Stimulated activated effector memory CD8-positive, alpha-beta T cell treated with anti-CD3 and anti-CD28 coated beads, Interleukin-12 subunit alpha, Interleukin-12 subunit beta, amount 100 ng/mL, for 72 hours (primary cell): ENCODE results near the gene COMT.

Experiments used
- ATAC-seq: fragments of 150-1000 bp; cut with Tn5 transposase; 2 replicates; pipeline ENCODE4 v1.10.0; 2021
- DNase-seq, 2 donors: peaks; one replicate each; pipeline ENCODE4 v3.0.0; 2021 to 2022; ENCODE audit warnings: low spot score in 2 of 2
- H3K27ac Mint-ChIP-seq: one replicate; pipeline ENCODE4 v1.8.0; 2022; ENCODE audit warnings: mild to moderate bottlenecking, mixed read lengths
- H3K36me3 Mint-ChIP-seq: one replicate; pipeline ENCODE4 v1.8.0; 2022; ENCODE audit warnings: mild to moderate bottlenecking, mixed read lengths
- H3K4me1 Mint-ChIP-seq: one replicate; pipeline ENCODE4 v1.8.0; 2022; ENCODE audit warnings: mixed read lengths
- H3K4me3 Mint-ChIP-seq: one replicate; pipeline ENCODE4 v1.8.0; 2022; ENCODE audit warnings: mild to moderate bottlenecking, mixed read lengths
- H3K9me3 Mint-ChIP-seq: one replicate; pipeline ENCODE4 v1.8.0; 2022; ENCODE audit warnings: mixed read lengths

The COMT gene

DNA sequence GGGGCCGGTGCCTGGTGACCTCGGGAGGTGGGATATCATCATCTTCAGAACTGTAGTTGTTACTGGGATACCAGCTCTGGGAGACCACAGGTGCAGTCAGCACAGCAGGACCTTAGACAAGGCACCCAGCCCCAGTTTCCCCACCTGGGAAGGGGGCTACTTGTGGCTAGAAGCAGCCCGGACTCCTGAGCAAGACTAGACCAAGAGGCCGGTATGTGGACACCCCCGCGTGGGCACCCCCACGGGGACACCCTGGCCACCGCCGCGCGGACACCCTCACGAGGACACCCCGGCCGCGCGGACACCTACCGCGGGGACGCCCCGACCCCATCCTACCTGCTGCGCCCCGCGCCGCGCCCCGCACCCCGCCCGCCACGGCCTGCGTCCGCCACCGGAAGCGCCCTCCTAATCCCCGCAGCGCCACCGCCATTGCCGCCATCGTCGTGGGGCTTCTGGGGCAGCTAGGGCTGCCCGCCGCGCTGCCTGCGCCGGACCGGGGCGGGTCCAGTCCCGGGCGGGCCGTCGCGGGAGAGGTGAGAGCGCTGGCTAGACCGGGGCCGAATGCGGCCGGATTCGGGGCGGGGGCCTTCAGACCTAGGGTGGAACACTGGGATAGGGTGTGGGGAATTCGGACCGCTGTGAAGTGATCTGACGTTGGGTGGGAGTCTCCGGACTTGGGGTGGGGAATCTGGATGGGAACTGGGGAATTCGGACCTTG, at the start of gene COMT, which contains the start of gene TXNRD2:
Gene COMT, plus strand, starts transcription at position 408 of the 718 bp plus-strand sequence. CDS start 20,755 bp downstream, outside the sequence.
Gene TXNRD2, minus strand, starts transcription at position 454 of the 718 bp plus-strand sequence. Its CDS starts 15 bp downstream, at position 439.
- Mint-ChIP-seq H3K36me3 (peaks cover 13% of the 10 kb centered on the region), H3K4me1 (peaks cover 30% of the 10 kb centered on the region), H3K4me3 (peak within 1 kb of the TSS; percentile 92), H3K27ac (peak within 1 kb of the TSS; percentile 98), H3K9me3 (peaks cover 5% of the 10 kb centered on the region)
- DNase-seq (peak; percentile 63 to 83), ATAC-seq (peak; percentile 94)

DNA sequence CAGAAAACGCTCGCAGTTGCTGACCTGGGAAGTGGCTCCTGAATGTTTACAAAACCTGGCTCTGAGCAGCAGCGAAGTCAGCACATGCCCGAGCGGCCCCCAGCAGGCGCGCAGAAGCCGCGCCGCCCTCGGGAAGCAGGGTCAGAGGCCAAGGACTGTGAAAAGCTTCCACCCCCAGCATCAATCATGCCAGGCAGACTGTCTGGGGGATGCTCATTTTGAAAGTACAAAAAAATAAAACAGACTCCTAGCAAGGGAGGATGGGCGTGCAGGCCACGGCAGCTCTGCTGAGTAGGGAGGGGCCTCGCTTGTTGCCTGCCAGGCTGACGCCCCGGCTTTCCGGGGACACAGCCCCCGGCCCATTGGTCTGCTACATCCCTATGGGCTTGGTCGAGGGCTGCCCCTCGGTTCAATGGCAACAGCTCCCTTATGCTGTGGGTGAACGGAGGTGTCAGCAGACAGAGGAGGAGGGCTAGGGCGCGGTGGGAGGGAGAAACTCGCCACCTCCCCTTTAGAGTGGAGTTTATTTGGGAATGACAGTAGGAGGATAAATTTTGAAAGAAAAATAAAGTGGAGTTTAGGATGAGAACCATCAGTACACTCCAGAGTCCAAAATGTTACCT, 49.2 kb upstream of the COMT start:
- Mint-ChIP-seq H3K4me3 (peak overlapping the region; percentile 78), H3K27ac (peak overlapping the region; percentile 95), H3K9me3 (no peaks in the 10 kb centered on the region), H3K4me1 (peaks cover 25% of the 10 kb centered on the region), H3K36me3 (no peaks in the 10 kb centered on the region)
- peak in 1 of 2 donors; percentile 73 for DNase-seq
- ATAC-seq: peak; percentile 80

- Mint-ChIP-seq H3K27ac (peak overlapping the region; percentile 95), H3K36me3 (no peaks in the 10 kb centered on the region), H3K4me3 (peak overlapping the region; percentile 78), H3K9me3 (no peaks in the 10 kb centered on the region), H3K4me1 (peaks cover 25% of the 10 kb centered on the region)
- no peak for ATAC-seq
- DNase-seq: no peak
Observed at GRCh38 chr22:19892925-19893324, 48.6 kb upstream of the COMT start.

- peaks cover 25% of the 10 kb centered on the region for H3K4me1 Mint-ChIP-seq
- ATAC-seq: no peak
- no peaks in the 10 kb centered on the region for H3K36me3 Mint-ChIP-seq
- H3K4me3 Mint-ChIP-seq: no peak overlapping the region
- H3K9me3 Mint-ChIP-seq: no peaks in the 10 kb centered on the region
- DNase-seq: no peak
- H3K27ac Mint-ChIP-seq: no peak overlapping the region
Observed at GRCh38 chr22:19893363-19893762, 48.2 kb upstream of the COMT start.

- Mint-ChIP-seq H3K36me3 (no peaks in the 10 kb centered on the region), H3K4me3 (no peak overlapping the region), H3K4me1 (peaks cover 25% of the 10 kb centered on the region), H3K27ac (no peak overlapping the region), H3K9me3 (no peaks in the 10 kb centered on the region)
- no peak for DNase-seq
- no peak for ATAC-seq
Observed at GRCh38 chr22:19895160-19895849, 46.3 kb upstream of the COMT start.

DNA sequence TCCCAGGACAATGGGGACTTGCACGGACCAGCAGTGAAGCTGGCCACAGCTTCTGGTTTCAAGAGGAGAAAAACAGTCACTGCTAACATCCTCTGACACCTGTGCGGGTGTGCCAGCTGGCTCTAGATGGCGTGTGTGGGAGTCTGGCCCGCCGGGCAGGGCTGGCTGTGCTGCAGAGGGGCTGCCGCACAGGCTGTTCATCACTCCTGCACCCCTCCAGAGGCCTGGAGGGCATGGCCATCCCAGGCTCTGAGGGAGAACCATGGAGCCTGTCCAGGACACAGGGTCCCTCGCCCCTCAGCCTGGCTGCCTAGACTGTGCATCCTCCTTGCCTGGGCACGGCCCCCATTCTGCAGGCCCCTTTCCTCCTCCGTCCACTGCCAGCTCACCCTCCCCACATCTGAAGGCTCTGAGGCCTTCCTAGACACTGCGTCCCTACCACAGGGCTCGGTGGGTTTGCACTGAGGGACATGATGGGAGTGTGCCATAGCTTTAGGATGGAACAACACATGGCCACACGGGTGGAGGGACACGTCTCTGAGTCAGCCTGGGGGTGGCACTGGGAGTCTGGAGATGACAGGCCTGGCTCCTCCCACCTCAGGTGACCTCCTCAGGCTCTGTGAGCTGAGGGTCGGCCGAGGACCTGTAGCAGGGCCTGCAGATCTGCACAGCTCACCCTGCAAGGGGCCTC, 44.8 kb upstream of the COMT start:
- Mint-ChIP-seq H3K9me3 (no peaks in the 10 kb centered on the region), H3K4me3 (no peak overlapping the region), H3K4me1 (peaks cover 14% of the 10 kb centered on the region), H3K27ac (peak overlapping the region; percentile 54), H3K36me3 (no peaks in the 10 kb centered on the region)
- DNase-seq (no peak), ATAC-seq (no peak)

- Mint-ChIP-seq H3K9me3 (no peaks in the 10 kb centered on the region), H3K27ac (peak overlapping the region; percentile 54), H3K4me1 (peaks cover 5% of the 10 kb centered on the region), H3K4me3 (no peak overlapping the region), H3K36me3 (no peaks in the 10 kb centered on the region)
- DNase-seq (no peak), ATAC-seq (no peak)
Observed at GRCh38 chr22:19897726-19898125, 43.8 kb upstream of the COMT start.

- no peak overlapping the region for H3K27ac Mint-ChIP-seq
- DNase-seq (no peak), ATAC-seq (no peak)
- H3K9me3 Mint-ChIP-seq: no peaks in the 10 kb centered on the region
- peaks cover under 1% of the 10 kb centered on the region for H3K4me1 Mint-ChIP-seq
- H3K36me3 Mint-ChIP-seq: no peaks in the 10 kb centered on the region
- H3K4me3 Mint-ChIP-seq: no peak overlapping the region
Observed at GRCh38 chr22:19898145-19898544, 43.4 kb upstream of the COMT start.

DNA sequence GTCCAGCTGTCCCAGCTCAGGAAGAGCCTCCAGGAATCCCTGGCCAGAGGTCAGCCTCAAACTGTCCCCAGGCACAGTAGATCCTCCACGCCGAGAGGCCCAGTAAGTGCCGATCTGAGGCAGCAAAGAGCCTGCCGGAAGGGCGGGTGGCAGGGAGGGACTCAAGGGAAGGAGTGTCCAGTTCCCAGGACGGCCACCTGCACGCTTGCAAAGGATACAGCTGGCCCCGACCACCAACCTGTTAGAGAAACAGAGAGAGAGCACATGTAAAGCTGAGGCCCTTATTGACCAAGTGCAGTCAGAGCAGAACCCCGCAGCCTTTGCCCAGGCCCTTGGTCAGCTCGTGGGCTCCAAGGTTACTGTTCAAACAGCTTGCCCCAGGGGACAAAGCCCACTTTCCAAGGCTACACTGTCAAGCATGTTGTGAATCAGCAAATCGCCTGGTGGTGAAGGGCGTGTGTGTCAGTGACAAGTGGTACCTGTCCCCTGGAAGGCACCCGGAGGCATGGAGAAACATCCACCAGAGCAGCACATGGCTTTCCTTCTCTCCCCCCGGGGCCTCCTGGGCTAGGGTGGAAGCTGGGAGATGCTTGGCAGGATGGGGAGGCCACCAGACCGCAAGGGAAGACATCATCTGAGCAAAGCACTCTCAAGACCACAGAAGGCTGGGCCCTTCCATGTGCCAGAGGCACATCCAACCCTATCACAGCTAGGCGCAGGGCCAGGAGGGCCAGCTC, 42.6 kb upstream of the COMT start:
- H3K9me3 Mint-ChIP-seq: no peaks in the 10 kb centered on the region
- H3K36me3 Mint-ChIP-seq: no peaks in the 10 kb centered on the region
- H3K4me3 Mint-ChIP-seq: no peak overlapping the region
- DNase-seq (no peak), ATAC-seq (no peak)
- H3K27ac Mint-ChIP-seq: no peak overlapping the region
- H3K4me1 Mint-ChIP-seq: no peaks in the 10 kb centered on the region

GRCh38 chr22:19900707-19901436, 40.7 kb upstream of the COMT start:
- H3K9me3 Mint-ChIP-seq: no peaks in the 10 kb centered on the region
- no peaks in the 10 kb centered on the region for H3K4me1 Mint-ChIP-seq
- DNase-seq: no peak
- ATAC-seq: no peak
- no peaks in the 10 kb centered on the region for H3K36me3 Mint-ChIP-seq
- no peak overlapping the region for H3K27ac Mint-ChIP-seq
- H3K4me3 Mint-ChIP-seq: no peak overlapping the region

GRCh38 chr22:19901577-19902244, 39.9 kb upstream of the COMT start:
- Mint-ChIP-seq H3K36me3 (no peaks in the 10 kb centered on the region), H3K27ac (no peak overlapping the region), H3K4me3 (no peak overlapping the region), H3K9me3 (no peaks in the 10 kb centered on the region), H3K4me1 (no peaks in the 10 kb centered on the region)
- no peak for DNase-seq
- no peak for ATAC-seq

DNA sequence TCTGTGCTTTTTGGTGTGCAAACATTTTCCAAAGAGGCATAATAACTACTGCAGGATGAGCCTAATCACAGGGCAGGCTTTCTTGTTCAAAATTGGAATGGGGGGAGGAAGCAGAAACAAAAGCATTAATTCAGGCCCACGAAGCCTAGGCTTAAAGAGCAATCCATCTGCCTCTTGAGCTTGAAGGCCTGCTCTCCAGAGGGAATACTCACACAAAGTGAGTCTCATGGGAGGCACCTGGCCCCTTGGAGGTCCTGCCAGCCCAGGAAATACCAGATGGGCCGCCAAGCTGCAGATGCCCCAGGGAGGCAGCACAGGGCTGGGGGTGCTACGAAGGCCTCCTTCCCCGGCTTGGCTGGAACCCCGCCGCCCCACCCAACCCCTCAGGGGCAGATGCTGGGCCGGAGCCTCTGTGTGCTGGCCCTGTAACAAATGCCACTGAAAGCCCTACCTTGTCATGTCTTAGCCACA, 39.3 kb upstream of the COMT start:
- Mint-ChIP-seq H3K27ac (no peak overlapping the region), H3K9me3 (no peaks in the 10 kb centered on the region), H3K36me3 (no peaks in the 10 kb centered on the region), H3K4me3 (no peak overlapping the region), H3K4me1 (no peaks in the 10 kb centered on the region)
- ATAC-seq (no peak), DNase-seq (no peak)

DNA sequence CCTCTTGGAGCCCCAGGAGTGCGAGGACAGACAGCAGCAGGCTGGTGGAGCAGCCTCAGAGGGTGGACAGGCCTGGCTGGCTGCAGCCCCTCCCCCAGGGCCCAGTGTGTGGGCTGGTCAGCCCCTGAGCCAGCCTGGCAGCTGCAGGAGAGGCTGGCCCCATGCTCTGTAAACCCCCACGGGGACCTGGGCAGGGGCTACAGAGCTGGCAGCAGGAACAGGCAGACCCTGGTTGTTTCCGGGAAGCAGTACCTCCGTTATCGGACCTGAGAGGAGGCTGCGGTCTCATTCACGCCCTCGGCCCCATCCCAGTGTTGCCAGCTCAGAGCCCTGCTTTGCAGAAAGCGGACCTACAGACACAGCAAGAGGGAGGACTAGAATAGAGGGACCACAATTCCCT, 38.5 kb upstream of the COMT start:
- no peak overlapping the region for H3K4me3 Mint-ChIP-seq
- no peaks in the 10 kb centered on the region for H3K36me3 Mint-ChIP-seq
- no peak overlapping the region for H3K27ac Mint-ChIP-seq
- H3K9me3 Mint-ChIP-seq: no peaks in the 10 kb centered on the region
- ATAC-seq (no peak), DNase-seq (no peak)
- H3K4me1 Mint-ChIP-seq: no peaks in the 10 kb centered on the region

DNA sequence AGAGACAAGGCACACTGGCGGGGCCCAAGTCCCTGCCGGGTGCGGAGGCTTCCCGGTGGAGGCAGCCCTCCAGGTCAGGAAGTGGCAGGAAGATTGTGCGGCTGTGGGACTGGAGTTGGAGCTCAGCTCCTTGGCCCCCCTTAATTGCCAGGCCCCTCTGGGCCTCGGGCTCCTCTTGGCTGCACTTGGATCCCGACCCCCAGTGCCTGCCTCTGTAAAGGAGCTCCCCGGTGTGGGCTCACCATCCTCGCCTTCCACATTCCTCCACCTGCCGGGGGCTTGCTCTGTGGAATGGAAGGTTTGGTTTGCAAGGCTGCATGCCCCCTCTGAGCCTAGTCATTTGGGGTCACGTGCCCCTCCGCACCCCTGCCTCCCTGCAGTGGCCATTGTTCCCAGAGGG, 38.1 kb upstream of the COMT start:
- Mint-ChIP-seq H3K9me3 (no peaks in the 10 kb centered on the region), H3K4me3 (no peak overlapping the region), H3K27ac (no peak overlapping the region), H3K4me1 (no peaks in the 10 kb centered on the region), H3K36me3 (no peaks in the 10 kb centered on the region)
- no peak for ATAC-seq
- DNase-seq: no peak
